NT2/D1 (cell line): Measurements from ENCODE around the gene DLEU7.

Experiments used
- DNase-seq: peaks from one replicate; pipeline ENCODE4 v3.0.0-alpha.2; 2011; ENCODE audit warnings: low read depth, low spot score
- H3K27me3 ChIP-seq: 2 replicates; pipeline ENCODE4 v1.6.0; 2011; ENCODE audit warnings: mild to moderate bottlenecking; ENCODE audit not compliant: insufficient read length, insufficient read depth
- H3K36me3 ChIP-seq: 2 replicates; pipeline ENCODE4 v1.6.1; 2011; ENCODE audit warnings: mild to moderate bottlenecking, low read length, mixed read lengths; ENCODE audit not compliant: insufficient read depth, insufficient read length
- H3K4me1 ChIP-seq: 2 replicates; pipeline ENCODE4 v1.5.1; 2011; ENCODE audit not compliant: insufficient read depth, insufficient read length
- H3K4me3 ChIP-seq: 2 replicates; pipeline ENCODE4 v1.5.1; 2011; ENCODE audit warnings: low read depth; ENCODE audit not compliant: insufficient read length
- H3K9ac ChIP-seq: 2 replicates; pipeline ENCODE4 v1.6.0; 2011; ENCODE audit warnings: low read depth; ENCODE audit not compliant: insufficient read length
- H3K9me3 ChIP-seq: 2 replicates; pipeline ENCODE4 v1.5.1; 2011; ENCODE audit warnings: mild to moderate bottlenecking, low read length; ENCODE audit not compliant: insufficient read depth
- SUZ12 ChIP-seq: IDR thresholded peaks from 2 replicates; pipeline ENCODE4 v1.6.1; 2011; ENCODE audit not compliant: insufficient read length, insufficient read depth; ENCODE audit errors: extremely low read depth
- YY1 ChIP-seq: IDR thresholded peaks from 2 replicates; pipeline ENCODE4 v1.6.1; 2011; ENCODE audit not compliant: insufficient read length, insufficient read depth
- ZNF274 ChIP-seq: IDR thresholded peaks from 2 replicates; pipeline ENCODE4 v1.6.1; 2011; ENCODE audit warnings: mild to moderate bottlenecking, low read depth, low read length

DLEU7 gene

DNA sequence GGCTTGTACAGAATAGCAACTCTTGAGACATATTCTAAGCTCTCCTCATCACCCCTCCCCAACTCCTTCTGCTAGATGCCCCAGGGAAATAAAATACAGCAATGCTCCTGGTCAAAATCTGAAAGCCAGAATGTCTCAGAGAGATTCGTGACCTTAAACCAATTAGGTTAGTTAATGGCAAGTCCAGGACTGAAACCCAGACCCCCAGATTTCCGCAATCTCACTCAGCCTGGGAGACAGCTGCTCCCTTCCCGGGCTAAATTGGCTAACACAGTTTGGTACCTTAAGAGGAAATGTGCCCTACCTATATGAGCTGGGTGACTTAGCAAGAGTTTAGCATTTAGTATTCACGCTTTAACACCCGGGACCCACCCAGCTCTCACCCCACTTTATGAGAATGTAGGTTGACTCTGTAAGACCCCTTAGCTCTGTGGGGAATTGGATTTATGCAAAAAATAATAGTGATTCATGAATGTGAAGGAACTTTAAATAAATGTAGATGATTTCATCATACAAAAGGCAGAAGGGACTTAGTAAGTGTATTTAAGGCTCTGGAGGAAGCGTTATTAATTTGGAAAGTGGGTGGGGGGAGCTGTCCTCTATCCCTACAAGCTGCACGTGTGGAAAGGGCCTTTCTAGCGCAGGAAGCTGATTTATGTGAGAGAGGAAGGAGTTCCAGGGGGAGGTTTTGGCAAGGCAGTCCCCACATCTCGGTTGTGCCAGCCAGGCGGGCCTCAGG lies 1.1 kb downstream of the DLEU7 start:
- Histone ChIP-seq H3K36me3 (no peaks in the 10 kb centered on the region), H3K27me3 (no peaks in the 10 kb centered on the region), H3K9me3 (no peaks in the 10 kb centered on the region), H3K9ac (no peak overlapping the region), H3K4me1 (no peaks in the 10 kb centered on the region), H3K4me3 (no peak overlapping the region)
- no peak for TF ChIP-seq ZNF274
- TF ChIP-seq YY1 = no peak
- TF ChIP-seq SUZ12 = no peak
- no peak for DNase-seq

DNA sequence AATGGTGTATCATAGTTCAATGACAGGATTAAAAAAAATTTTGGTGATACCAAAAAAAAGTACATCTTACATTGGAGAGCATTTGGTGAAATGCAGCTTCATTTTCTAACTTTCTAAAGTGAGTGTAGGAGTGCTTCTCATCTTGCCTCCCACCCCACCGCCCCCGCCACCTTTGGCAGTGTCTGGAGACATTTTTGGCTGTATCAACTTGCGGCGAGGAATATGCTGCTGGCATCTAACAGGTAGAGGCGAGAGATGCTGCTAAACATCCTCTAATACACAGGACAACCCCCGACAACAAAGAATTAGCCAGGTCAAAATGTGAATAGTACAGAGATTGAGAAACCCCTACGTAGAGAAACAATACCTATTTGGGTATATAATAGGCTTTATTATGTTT lies 1.7 kb downstream of the DLEU7 start:
- TF ChIP-seq ZNF274 (no peak), YY1 (no peak)
- no peaks in the 10 kb centered on the region for H3K27me3 ChIP-seq
- H3K4me3 ChIP-seq = no peak overlapping the region
- no peak for DNase-seq
- no peaks in the 10 kb centered on the region for H3K36me3 ChIP-seq
- no peak overlapping the region for H3K9ac ChIP-seq
- H3K4me1 ChIP-seq = no peaks in the 10 kb centered on the region
- H3K9me3 ChIP-seq = no peaks in the 10 kb centered on the region

DNA sequence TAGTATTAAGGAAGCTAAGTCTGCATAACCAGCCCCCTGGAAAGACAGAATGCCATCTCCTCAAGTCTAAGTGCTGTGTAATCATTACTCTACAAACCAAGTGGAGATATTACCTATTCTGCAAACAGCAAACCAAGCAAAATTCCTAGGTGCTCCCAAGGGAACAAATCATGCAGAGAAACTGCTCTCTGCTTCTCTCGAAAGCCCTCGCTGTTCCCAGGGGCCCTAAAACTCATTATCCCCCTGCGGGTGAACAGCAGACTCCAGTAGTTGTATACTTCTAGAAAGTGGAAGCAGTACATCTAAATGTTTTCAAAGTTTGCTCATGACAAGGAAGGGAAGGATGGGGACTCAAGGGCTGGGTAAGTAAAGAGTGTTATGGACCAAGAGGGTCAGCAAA lies 3.2 kb downstream of the DLEU7 start:
- no peaks in the 10 kb centered on the region for H3K9me3 ChIP-seq
- H3K4me3 ChIP-seq = no peak overlapping the region
- H3K36me3 ChIP-seq = no peaks in the 10 kb centered on the region
- no peaks in the 10 kb centered on the region for H3K27me3 ChIP-seq
- no peak overlapping the region for H3K9ac ChIP-seq
- TF ChIP-seq ZNF274 (no peak), YY1 (no peak), SUZ12 (no peak)
- no peaks in the 10 kb centered on the region for H3K4me1 ChIP-seq
- no peak for DNase-seq

DNA sequence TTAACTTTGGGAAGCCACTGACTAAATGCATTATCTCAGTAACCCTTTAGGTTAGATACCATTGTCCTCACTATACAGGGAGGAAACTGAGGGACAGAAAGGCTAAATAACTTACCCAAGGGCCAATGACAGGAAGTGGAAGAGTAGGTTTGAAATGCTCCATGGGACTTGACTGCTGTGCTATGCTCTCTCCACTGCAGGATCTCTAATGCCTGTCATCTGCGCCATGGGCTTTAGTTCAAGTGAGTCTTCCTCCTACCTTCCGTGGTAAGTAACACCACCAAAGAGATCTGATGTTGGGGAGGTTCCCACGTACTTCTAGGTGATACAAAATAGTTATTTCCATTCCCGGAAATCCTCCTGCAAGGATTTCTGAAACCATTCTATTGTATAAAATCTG lies 3.7 kb downstream of the DLEU7 start:
- no peak for TF ChIP-seq YY1
- TF ChIP-seq SUZ12 = no peak
- TF ChIP-seq ZNF274 = no peak
- Histone ChIP-seq H3K27me3 (no peaks in the 10 kb centered on the region), H3K4me1 (no peaks in the 10 kb centered on the region), H3K9ac (no peak overlapping the region), H3K9me3 (no peaks in the 10 kb centered on the region), H3K36me3 (no peaks in the 10 kb centered on the region), H3K4me3 (no peak overlapping the region)
- no peak for DNase-seq

DNA sequence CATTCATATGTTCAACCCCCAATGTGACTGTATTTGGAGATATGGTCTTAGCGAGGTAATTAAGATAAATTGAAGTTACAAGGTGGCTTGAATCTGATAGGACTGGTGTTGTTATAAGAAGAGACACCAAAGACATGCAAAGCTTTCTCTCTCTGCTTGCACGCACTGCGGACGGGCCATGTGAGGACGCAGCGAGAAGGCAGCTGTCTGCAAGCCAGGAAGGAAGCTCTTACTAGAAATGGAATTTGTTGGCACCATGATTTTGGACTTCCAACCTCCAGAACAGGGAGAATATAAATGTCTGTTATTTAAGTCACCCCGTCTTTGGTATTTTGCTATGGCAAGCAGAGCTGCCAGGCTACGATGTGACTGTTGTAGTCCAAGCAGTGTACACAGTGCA lies 4.8 kb downstream of the DLEU7 start:
- no peaks in the 10 kb centered on the region for H3K9me3 ChIP-seq
- H3K36me3 ChIP-seq = no peaks in the 10 kb centered on the region
- H3K4me1 ChIP-seq = no peaks in the 10 kb centered on the region
- H3K9ac ChIP-seq = no peak overlapping the region
- H3K4me3 ChIP-seq = no peak overlapping the region
- no peak for DNase-seq
- TF ChIP-seq ZNF274 = no peak
- no peak for TF ChIP-seq SUZ12
- no peak for TF ChIP-seq YY1
- H3K27me3 ChIP-seq = no peaks in the 10 kb centered on the region

DNA sequence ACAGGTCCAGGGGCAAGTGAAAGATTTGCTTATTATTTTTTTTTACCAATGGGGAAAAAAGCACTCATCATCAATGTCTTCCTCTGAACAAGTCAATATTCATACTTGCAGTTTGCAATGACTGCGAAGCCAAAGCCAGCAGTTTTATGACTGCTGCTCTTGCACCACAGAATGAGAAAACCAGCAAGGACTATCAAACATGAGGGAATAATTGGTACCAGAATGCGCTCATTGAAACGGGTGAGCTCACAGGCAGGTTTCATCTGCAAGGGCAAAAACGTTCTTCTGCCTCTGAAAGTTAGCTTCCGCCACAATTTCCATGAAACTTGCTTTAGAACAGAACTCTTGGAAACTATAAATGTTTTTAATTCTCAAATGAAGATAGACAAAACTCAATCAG lies 5.5 kb downstream of the DLEU7 start:
- Histone ChIP-seq H3K4me3 (no peak overlapping the region), H3K36me3 (no peaks in the 10 kb centered on the region), H3K27me3 (no peaks in the 10 kb centered on the region), H3K9ac (no peak overlapping the region), H3K9me3 (no peaks in the 10 kb centered on the region), H3K4me1 (no peaks in the 10 kb centered on the region)
- no peak for DNase-seq
- no peak for TF ChIP-seq ZNF274
- TF ChIP-seq SUZ12 = no peak
- no peak for TF ChIP-seq YY1

DNA sequence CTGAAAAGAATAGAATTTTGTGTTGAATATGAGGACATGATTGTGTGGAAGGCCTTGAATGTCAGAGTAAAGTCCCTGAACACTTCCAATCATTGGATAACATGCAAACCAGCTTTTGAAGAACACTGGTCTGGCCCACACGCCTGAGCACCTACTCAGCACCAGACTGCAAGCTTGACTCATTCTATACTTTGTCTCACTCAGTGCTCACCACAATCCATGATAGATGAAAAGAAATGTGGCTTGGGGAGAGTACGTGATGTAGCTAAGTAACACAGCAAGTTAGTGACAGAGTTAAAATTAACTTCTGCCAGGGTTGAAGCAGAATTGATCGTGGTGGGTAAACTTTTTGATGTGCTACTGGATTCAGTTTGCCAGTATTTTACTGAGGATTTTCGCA lies 12.0 kb downstream of the DLEU7 start:
- no peaks in the 10 kb centered on the region for H3K9me3 ChIP-seq
- H3K4me3 ChIP-seq = no peak overlapping the region
- H3K4me1 ChIP-seq = no peaks in the 10 kb centered on the region
- DNase-seq = no peak
- no peak overlapping the region for H3K9ac ChIP-seq
- TF ChIP-seq SUZ12 (no peak), YY1 (no peak), ZNF274 (no peak)
- H3K36me3 ChIP-seq = no peaks in the 10 kb centered on the region
- H3K27me3 ChIP-seq = no peaks in the 10 kb centered on the region
